Nephron (organoid): ENCODE measurements around the gene KCND1.

Experiments
- H3K27ac Mint-ChIP-seq, 3 experiments: 2 replicates each; pipeline ENCODE4 v1.8.0; 2020; ENCODE audit warnings: mixed read lengths in 3 of 3, mild to moderate bottlenecking in 2 of 3, moderate library complexity in 1 of 3
- H3K27me3 Mint-ChIP-seq: 2 replicates; pipeline ENCODE4 v1.8.0; 2021; ENCODE audit warnings: low read depth, mild to moderate bottlenecking, moderate library complexity, mixed read lengths
- H3K36me3 Mint-ChIP-seq: 2 replicates; pipeline ENCODE4 v1.8.0; 2020; ENCODE audit warnings: low read depth, mixed read lengths
- H3K4me1 Mint-ChIP-seq: 2 replicates; pipeline ENCODE4 v1.8.0; 2020; ENCODE audit warnings: mixed read lengths
- H3K4me3 Mint-ChIP-seq, 3 experiments: 2 replicates each; pipeline ENCODE4 v1.8.0; 2020; ENCODE audit warnings: mild to moderate bottlenecking in 3 of 3, mixed read lengths in 3 of 3, moderate library complexity in 2 of 3
- H3K9me3 Mint-ChIP-seq: 2 replicates; pipeline ENCODE4 v1.8.0; 2020; ENCODE audit warnings: mixed read lengths
- CTCF ChIP-seq, 3 experiments: fragments of 200-600 bp; sonication (generic); IDR thresholded peaks; one replicate each; pipeline ENCODE4 v1.5.0; 2021; ENCODE audit warnings: antibody characterized with exemption in 3 of 3; ENCODE audit not compliant: unreplicated experiment in 3 of 3

The KCND1 gene

GRCh38 chrX:48961585-48962091, 10.0 kb downstream of the KCND1 start:
- TF ChIP-seq CTCF (IDR thresholded peaks at IDR 0.05; ENCODE audit: unreplicated experiment in 3 of 3), result no peak
- H3K4me3 Mint-ChIP-seq, result peak overlapping the region; percentile 46 to 74 (median 72)
- H3K36me3 Mint-ChIP-seq, result no peaks in the 10 kb centered on the region
- peaks cover 4% of the 10 kb centered on the region for H3K9me3 Mint-ChIP-seq
- peak overlapping the region; percentile 95 to 98 (median 97) for H3K27ac Mint-ChIP-seq
- no peaks in the 10 kb centered on the region for H3K27me3 Mint-ChIP-seq
- peaks cover 21% of the 10 kb centered on the region for H3K4me1 Mint-ChIP-seq

- TF ChIP-seq CTCF (IDR thresholded peaks at IDR 0.05; ENCODE audit: unreplicated experiment in 3 of 3), result no peak
- H3K36me3 Mint-ChIP-seq, result no peaks in the 10 kb centered on the region
- H3K4me1 Mint-ChIP-seq, result peaks cover 30% of the 10 kb centered on the region
- no peaks in the 10 kb centered on the region for H3K27me3 Mint-ChIP-seq
- peak overlapping the region; percentile 81 to 98 (median 97) for H3K27ac Mint-ChIP-seq
- H3K9me3 Mint-ChIP-seq, result peaks cover 4% of the 10 kb centered on the region
- H3K4me3 Mint-ChIP-seq, result peak overlapping the region; percentile 54 to 73 (median 72)
Measured at GRCh38 chrX:48960291-48960690, 11.4 kb downstream of the KCND1 start.

GRCh38 chrX:48958635-48959094, 13.0 kb downstream of the KCND1 start:
- Mint-ChIP-seq H3K9me3 (peaks cover 2% of the 10 kb centered on the region), H3K27me3 (no peaks in the 10 kb centered on the region), H3K4me3 (peak overlapping the region; percentile 98 to 100 (median 99)), H3K4me1 (peaks cover 37% of the 10 kb centered on the region), H3K27ac (peak overlapping the region; percentile 98 to 100 (median 100)), H3K36me3 (peaks cover 5% of the 10 kb centered on the region)
- TF ChIP-seq CTCF (IDR thresholded peaks at IDR 0.05; ENCODE audit: unreplicated experiment in 3 of 3), result no peak

GRCh38 chrX:48957827-48958634, 13.6 kb downstream of the KCND1 start:
- Mint-ChIP-seq H3K27ac (peak overlapping the region; percentile 98 to 100 (median 100)), H3K36me3 (peaks cover 5% of the 10 kb centered on the region), H3K4me1 (peaks cover 43% of the 10 kb centered on the region), H3K4me3 (peak overlapping the region; percentile 98 to 100 (median 99)), H3K9me3 (no peaks in the 10 kb centered on the region), H3K27me3 (no peaks in the 10 kb centered on the region)
- no peak for TF ChIP-seq CTCF (IDR thresholded peaks at IDR 0.05; ENCODE audit: unreplicated experiment in 3 of 3)

- H3K27ac Mint-ChIP-seq, result peak within 1 kb of the TSS; percentile 98 to 100 (median 100)
- peak within 1 kb of the TSS; percentile 98 to 100 (median 99) for H3K4me3 Mint-ChIP-seq
- H3K9me3 Mint-ChIP-seq, result no peaks in the 10 kb centered on the region
- no peak for TF ChIP-seq CTCF (IDR thresholded peaks at IDR 0.05; ENCODE audit: unreplicated experiment in 3 of 3)
- peaks cover 5% of the 10 kb centered on the region for H3K36me3 Mint-ChIP-seq
- peaks cover 49% of the 10 kb centered on the region for H3K4me1 Mint-ChIP-seq
- no peaks in the 10 kb centered on the region for H3K27me3 Mint-ChIP-seq
Measured at GRCh38 chrX:48957477-48957826, 14.2 kb downstream of the KCND1 start, which contains the start of gene OTUD5. OTUD5 (minus strand) TSS chrX:48957607; CDS start chrX:48957570, 37 bp downstream.
